T-cell (primary cell): ENCODE results near the gene EHD4. TPM values are rescaled to one million over a fixed set of nuclear protein-coding genes. Genes with fewer than 3 reads are reported as not detected.

Experiments
- ATAC-seq, 4 experiments: fragments of 200-7000 bp in 3 of 4; fragments of 150-1000 bp in 1 of 4; cut with Tn5 transposase; replicated peaks in 1 of 4; 1 replicate in 3 of 4; 2 replicates in 1 of 4; pipeline ENCODE4 v1.10.0; 2021; ENCODE audit warnings: moderate library complexity in 3 of 4, mild to moderate bottlenecking in 2 of 4, moderate number of reproducible peaks in 1 of 4
- CTCF ChIA-PET, 2 donors: fragments of 300-600 bp; sonication (Branson Sonifier 250); formaldehyde crosslinking; loops; one replicate each; lab custom pipeline; 2022; ENCODE audit warnings: antibody characterized with exemption in 2 of 2; lab: Charles Lee
- POLR2A ChIA-PET, 2 donors: fragments of 300-600 bp; sonication (Branson Sonifier 250); formaldehyde crosslinking; loops; one replicate each; lab custom pipeline; 2022; ENCODE audit warnings: antibody characterized with exemption in 2 of 2; lab: Charles Lee
- DNase-seq, 35 experiments: peaks; one replicate each; pipeline versions ENCODE4 v3.0.0 to v3.0.0-alpha.2; 2013 to 2023
- H3K27ac ChIP-seq: one replicate; pipeline ENCODE4 v1.5.1; 2013; ENCODE audit warnings: low read length
- H3K27me3 ChIP-seq, 2 experiments: replicated peaks in 1 of 2; 1 replicate in 1 of 2; 2 replicates in 1 of 2; pipeline versions ENCODE4 v1.6.1 to v1.7.0; 2013; ENCODE audit warnings: low read length in 1 of 2, mixed read lengths in 1 of 2; ENCODE audit not compliant: control insufficient read depth in 2 of 2, insufficient read depth in 2 of 2; ENCODE audit errors: extremely low read depth in 1 of 2
- H3K36me3 ChIP-seq, 2 donors: 1 replicate in 1 of 2; 2 replicates in 1 of 2; pipeline versions ENCODE4 v1.6.1 to v1.7.0; 2013; ENCODE audit warnings: low read length in 1 of 2; ENCODE audit not compliant: control insufficient read depth in 2 of 2, insufficient read depth in 1 of 2; ENCODE audit errors: extremely low read depth in 1 of 2
- H3K4me1 ChIP-seq, 2 experiments: 1 replicate in 1 of 2; 2 replicates in 1 of 2; pipeline versions ENCODE4 v1.6.1 to v1.7.0; 2013; ENCODE audit warnings: low read length in 2 of 2, mixed read lengths in 1 of 2; ENCODE audit not compliant: insufficient read depth in 2 of 2, control insufficient read depth in 1 of 2; ENCODE audit errors: extremely low read depth in 1 of 2
- H3K4me3 ChIP-seq, 2 donors: 1 replicate in 1 of 2; 2 replicates in 1 of 2; pipeline versions ENCODE4 v1.5.1 to v1.7.0; 2013; ENCODE audit warnings: mild to moderate bottlenecking in 2 of 2, low read length in 1 of 2, moderate library complexity in 1 of 2; ENCODE audit not compliant: control insufficient read depth in 1 of 2; ENCODE audit errors: extremely low read depth in 1 of 2
- H3K9me3 ChIP-seq: 2 replicates; pipeline ENCODE4 v1.7.0; 2013
- H3K27ac Mint-ChIP-seq, 2 donors: one replicate each; pipeline ENCODE4 v1.8.0; 2020 to 2021; ENCODE audit warnings: mild to moderate bottlenecking in 2 of 2, mixed read lengths in 2 of 2
- H3K27me3 Mint-ChIP-seq, 2 donors: one replicate each; pipeline ENCODE4 v1.8.0; 2021 to 2022; ENCODE audit warnings: mixed read lengths in 2 of 2
- H3K36me3 Mint-ChIP-seq: one replicate; pipeline ENCODE4 v1.8.0; 2021; ENCODE audit warnings: mixed read lengths
- H3K4me1 Mint-ChIP-seq, 3 donors: one replicate each; pipeline ENCODE4 v1.8.0; 2020 to 2022; ENCODE audit warnings: mixed read lengths in 3 of 3, mild to moderate bottlenecking in 1 of 3
- H3K4me3 Mint-ChIP-seq, 3 donors: one replicate each; pipeline ENCODE4 v1.8.0; 2020 to 2022; ENCODE audit warnings: mild to moderate bottlenecking in 3 of 3, mixed read lengths in 3 of 3, moderate library complexity in 3 of 3
- H3K9me3 Mint-ChIP-seq, 3 donors: one replicate each; pipeline ENCODE4 v1.8.0; 2020 to 2022; ENCODE audit warnings: mixed read lengths in 3 of 3
- WGBS: methylation state at CpG from one replicate; pipeline ENCODE4 v1.1.5; 2013; ENCODE audit warnings: missing lambda C conversion rate; ENCODE audit not compliant: insufficient coverage; 5-methylcytosine and 5-hydroxymethylcytosine counted together
- total RNA-seq, 35 experiments: library from RNA in 6 of 35; stranded (reverse) in 6 of 35; fragments of 120-200 nt in 1 of 35; gene quantifications; one replicate each; pipeline versions ENCODE4 v1.2.1 to v1.2.4 and lab custom pipeline; 2013 to 2026

EHD4 gene
- total RNA-seq, 5 donors from 2014 or later (not counting 1 experiment from before 2014, with no cell fraction given): 11.7 to 46.8 (median 16.8) TPM

GRCh38 chr15:42007386-42007785 lies 35.0 kb upstream of the EHD4 start:
- Mint-ChIP-seq H3K27ac (no peak overlapping the region), H3K4me1 (peaks cover 0 to 4% (median 0%) of the 10 kb centered on the region in 3 donors), H3K4me3 (no peak overlapping the region), H3K9me3 (no peaks in the 10 kb centered on the region), H3K27me3 (peaks cover 0 to 4% of the 10 kb centered on the region in 2 donors), H3K36me3 (no peaks in the 10 kb centered on the region)
- no peak overlapping the region for H3K27ac ChIP-seq
- DNase-seq (no peak), ATAC-seq (no peak)
- H3K4me1 ChIP-seq: no peaks in the 10 kb centered on the region
- no peaks in the 10 kb centered on the region for H3K9me3 ChIP-seq
- no CpG with 5 or more reads among the region's 1 CpG for WGBS
- ChIA-PET CTCF (no interaction called here), POLR2A (no interaction called here)
- H3K27me3 ChIP-seq: peaks cover 0 to 4% of the 10 kb centered on the region in 2 experiments
- H3K36me3 ChIP-seq: no peaks in the 10 kb centered on the region
- no peak overlapping the region for H3K4me3 ChIP-seq

GRCh38 chr15:42002333-42002732 lies 30.0 kb upstream of the EHD4 start:
- Histone ChIP-seq H3K9me3 (no peaks in the 10 kb centered on the region), H3K4me3 (no peak overlapping the region), H3K27me3 (peaks cover 0 to 19% of the 10 kb centered on the region in 2 experiments), H3K27ac (no peak overlapping the region), H3K4me1 (no peaks in the 10 kb centered on the region), H3K36me3 (no peaks in the 10 kb centered on the region)
- 55% methylated on average over 4 of the region's 6 CpGs for WGBS
- POLR2A ChIA-PET: interaction anchor here in 1 of 2 donors (0.9 kb wide), 1 partner anchor 132 kb away, joined by 3 read pairs; no protein-coding TSS in a partner anchor
- no peaks in the 10 kb centered on the region for H3K36me3 Mint-ChIP-seq
- no peak overlapping the region for H3K27ac Mint-ChIP-seq
- no peak overlapping the region for H3K4me3 Mint-ChIP-seq
- ATAC-seq (no peak), DNase-seq (no peak)
- CTCF ChIA-PET: no interaction called here
- H3K27me3 Mint-ChIP-seq: peaks cover 2 to 4% of the 10 kb centered on the region in 2 donors
- H3K4me1 Mint-ChIP-seq: no peaks in the 10 kb centered on the region
- H3K9me3 Mint-ChIP-seq: no peaks in the 10 kb centered on the region

- Histone ChIP-seq H3K4me3 (no peak overlapping the region), H3K36me3 (no peaks in the 10 kb centered on the region), H3K27ac (no peak overlapping the region), H3K4me1 (no peaks in the 10 kb centered on the region), H3K27me3 (peaks cover 0 to 21% of the 10 kb centered on the region in 2 experiments), H3K9me3 (no peaks in the 10 kb centered on the region)
- H3K27me3 Mint-ChIP-seq: peaks cover 2 to 4% of the 10 kb centered on the region in 2 donors
- no peaks in the 10 kb centered on the region for H3K36me3 Mint-ChIP-seq
- H3K9me3 Mint-ChIP-seq: no peaks in the 10 kb centered on the region
- H3K4me3 Mint-ChIP-seq: no peak overlapping the region
- 50% methylated on average over 2 of the region's 4 CpGs for WGBS
- ChIA-PET POLR2A (no interaction called here), CTCF (no interaction called here)
- no peak for DNase-seq
- ATAC-seq: no peak
- no peak overlapping the region for H3K27ac Mint-ChIP-seq
- no peaks in the 10 kb centered on the region for H3K4me1 Mint-ChIP-seq
Observed at GRCh38 chr15:42001236-42001635, 28.9 kb upstream of the EHD4 start.

- Mint-ChIP-seq H3K4me3 (no peak overlapping the region), H3K27me3 (peaks cover 2 to 4% of the 10 kb centered on the region in 2 donors), H3K9me3 (no peaks in the 10 kb centered on the region), H3K27ac (no peak overlapping the region), H3K36me3 (no peaks in the 10 kb centered on the region), H3K4me1 (no peaks in the 10 kb centered on the region)
- Histone ChIP-seq H3K27me3 (peaks cover 0 to 23% of the 10 kb centered on the region in 2 experiments), H3K4me1 (no peaks in the 10 kb centered on the region), H3K9me3 (no peaks in the 10 kb centered on the region), H3K27ac (no peak overlapping the region), H3K4me3 (no peak overlapping the region), H3K36me3 (no peaks in the 10 kb centered on the region)
- ATAC-seq (no peak), DNase-seq (no peak)
- POLR2A ChIA-PET: no interaction called here
- WGBS: 43% methylated on average over 5 of the region's 15 CpGs
- CTCF ChIA-PET: no interaction called here
Observed at GRCh38 chr15:41999290-42000285, 27.2 kb upstream of the EHD4 start.

GRCh38 chr15:41997845-41998244 lies 25.5 kb upstream of the EHD4 start:
- no peaks in the 10 kb centered on the region for H3K9me3 ChIP-seq
- peaks cover 0 to 23% of the 10 kb centered on the region in 2 experiments for H3K27me3 ChIP-seq
- no peaks in the 10 kb centered on the region for H3K4me1 ChIP-seq
- no peak for DNase-seq
- no peak for ATAC-seq
- H3K9me3 Mint-ChIP-seq: no peaks in the 10 kb centered on the region
- no peak overlapping the region for H3K27ac ChIP-seq
- H3K36me3 ChIP-seq: no peaks in the 10 kb centered on the region
- ChIA-PET POLR2A (no interaction called here), CTCF (interaction anchor here (0.6 to 1.2 kb wide), 3 partner anchors 47 to 307 kb away, joined by 3 to 5 read pairs (median 4); no protein-coding TSS in a partner anchor)
- peaks cover 0 to 2% of the 10 kb centered on the region in 2 donors for H3K27me3 Mint-ChIP-seq
- H3K4me1 Mint-ChIP-seq: no peaks in the 10 kb centered on the region
- no peaks in the 10 kb centered on the region for H3K36me3 Mint-ChIP-seq
- WGBS: 76% methylated on average over 3 of the region's 3 CpGs
- H3K4me3 ChIP-seq: no peak overlapping the region
- H3K27ac Mint-ChIP-seq: no peak overlapping the region
- no peak overlapping the region for H3K4me3 Mint-ChIP-seq

GRCh38 chr15:41996921-41997592 lies 24.7 kb upstream of the EHD4 start:
- no peak overlapping the region for H3K27ac Mint-ChIP-seq
- no peaks in the 10 kb centered on the region for H3K9me3 Mint-ChIP-seq
- H3K27me3 Mint-ChIP-seq: peaks cover 0 to 4% of the 10 kb centered on the region in 2 donors
- no peaks in the 10 kb centered on the region for H3K4me1 ChIP-seq
- 78% methylated on average over 11 of the region's 13 CpGs for WGBS
- H3K36me3 Mint-ChIP-seq: no peaks in the 10 kb centered on the region
- CTCF ChIA-PET: interaction anchor here (0.6 to 1.2 kb wide), 2 partner anchors 60 to 308 kb away, joined by 4 to 5 read pairs; no protein-coding TSS in a partner anchor
- no peak for DNase-seq
- POLR2A ChIA-PET: no interaction called here
- no peak overlapping the region for H3K4me3 ChIP-seq
- peaks cover 0 to 23% of the 10 kb centered on the region in 2 experiments for H3K27me3 ChIP-seq
- ATAC-seq: no peak
- no peaks in the 10 kb centered on the region for H3K36me3 ChIP-seq
- H3K4me3 Mint-ChIP-seq: no peak overlapping the region
- H3K27ac ChIP-seq: no peak overlapping the region
- H3K4me1 Mint-ChIP-seq: no peaks in the 10 kb centered on the region
- no peaks in the 10 kb centered on the region for H3K9me3 ChIP-seq
